K562 (cell line): ENCODE data around the gene SUB1.

Experiments
- ESRRB ChIP-seq: fragments of 250-450 bp; sonication (Bioruptor Pico); IDR thresholded peaks from 2 replicates; pipeline ENCODE4 v1.5.0; 2020; ENCODE audit warnings: mild to moderate bottlenecking, moderate library complexity, borderline replicate concordance
- FOS ChIP-seq: IDR thresholded peaks from 3 replicates; pipeline ENCODE4 v1.6.1; 2011; ENCODE audit not compliant: insufficient read length; ENCODE audit errors: extremely low read depth
- MAZ ChIP-seq, 2 experiments: fragments of 450-650 bp in 1 of 2; sonication (generic) in 1 of 2; formaldehyde crosslinking; IDR thresholded peaks in 1 of 2; conservative IDR thresholded peaks in 1 of 2; 2 replicates each; pipeline versions ENCODE4 v1.4.0 to v1.5.0; 2020; ENCODE audit warnings: mild to moderate bottlenecking in 1 of 2, missing genetic modification reagents in 1 of 2
- RBM14 ChIP-seq: fragments of 200-400 bp; formaldehyde crosslinking; IDR thresholded peaks from 2 replicates; pipeline ENCODE4 v1.6.1; 2018; ENCODE audit warnings: low read depth, mild to moderate bottlenecking, low read length, moderate library complexity, borderline replicate concordance; ENCODE audit not compliant: insufficient read depth
- TF ChIP-seq, protein P1 (sequence below): fragments of 250-450 bp; sonication (Bioruptor Pico); IDR thresholded peaks from 2 replicates; pipeline ENCODE4 v1.5.0; 2021

DNA sequence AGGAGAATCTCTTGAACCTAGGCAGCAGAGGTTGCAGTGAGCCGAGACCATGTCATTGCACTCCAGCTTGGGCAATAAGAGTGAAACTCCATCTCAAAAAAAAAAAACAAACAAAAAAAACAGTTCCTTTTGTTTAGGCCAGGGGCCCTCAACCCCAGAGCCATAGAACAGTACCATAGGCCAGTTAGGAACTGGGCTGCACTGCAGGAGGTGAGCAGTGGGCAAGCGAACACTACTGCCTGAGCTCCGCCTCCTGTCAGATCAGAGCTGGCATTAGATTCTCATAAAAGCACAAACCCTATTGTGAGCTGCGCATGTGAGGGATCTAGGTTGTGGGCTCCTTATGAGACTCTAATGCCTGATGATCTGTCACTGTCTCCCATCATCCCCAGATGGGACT lies 49.1 kb upstream of the SUB1 start:
- TF ChIP-seq RBM14 (no peak), MAZ (CRISPR knock-in tag; conservative IDR thresholded peaks at IDR 0.05 in 1 of 2, IDR thresholded peaks at IDR 0.05 in 1 of 2) (no peak), FOS (no peak), ESRRB (CRISPR knock-in tag) (no peak)
- TF ChIP-seq, protein P1, sequence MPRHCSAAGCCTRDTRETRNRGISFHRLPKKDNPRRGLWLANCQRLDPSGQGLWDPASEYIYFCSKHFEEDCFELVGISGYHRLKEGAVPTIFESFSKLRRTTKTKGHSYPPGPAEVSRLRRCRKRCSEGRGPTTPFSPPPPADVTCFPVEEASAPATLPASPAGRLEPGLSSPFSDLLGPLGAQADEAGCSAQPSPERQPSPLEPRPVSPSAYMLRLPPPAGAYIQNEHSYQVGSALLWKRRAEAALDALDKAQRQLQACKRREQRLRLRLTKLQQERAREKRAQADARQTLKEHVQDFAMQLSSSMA (CRISPR knock-in tag): no peak
